Naive B cell (primary cell): ENCODE data around the gene MRFAP1L1. TPM values are rescaled to one million over a fixed set of nuclear protein-coding genes. Genes with fewer than 3 reads are reported as not detected.

Experiments used
- ATAC-seq, 2 donors: fragments of 150-1000 bp; cut with Tn5 transposase; 2 replicates each; pipeline ENCODE4 v1.10.0; 2021; ENCODE audit warnings: low read depth in 2 of 2, mild to moderate bottlenecking in 2 of 2, moderate library complexity in 2 of 2
- DNase-seq: peaks from one replicate; pipeline ENCODE4 v3.0.0; 2022
- H3K27ac Mint-ChIP-seq, 6 donors: one replicate each; pipeline ENCODE4 v1.8.0; 2020 to 2022; ENCODE audit warnings: mild to moderate bottlenecking in 6 of 6, mixed read lengths in 6 of 6, moderate library complexity in 5 of 6, inconsistent platforms in 2 of 6
- H3K27me3 Mint-ChIP-seq, 3 donors: one replicate each; pipeline ENCODE4 v1.8.0; 2021 to 2022; ENCODE audit warnings: mixed read lengths in 3 of 3, mild to moderate bottlenecking in 1 of 3
- H3K36me3 Mint-ChIP-seq, 2 donors: one replicate each; pipeline ENCODE4 v1.8.0; 2020 to 2022; ENCODE audit warnings: mixed read lengths in 2 of 2, inconsistent platforms in 1 of 2, mild to moderate bottlenecking in 1 of 2
- H3K4me1 Mint-ChIP-seq, 3 donors: one replicate each; pipeline ENCODE4 v1.8.0; 2020 to 2022; ENCODE audit warnings: mixed read lengths in 3 of 3, inconsistent platforms in 1 of 3, mild to moderate bottlenecking in 1 of 3, moderate library complexity in 1 of 3
- H3K4me3 Mint-ChIP-seq, 8 donors: one replicate each; pipeline ENCODE4 v1.8.0; 2020 to 2022; ENCODE audit warnings: mild to moderate bottlenecking in 8 of 8, mixed read lengths in 8 of 8, moderate library complexity in 8 of 8, inconsistent platforms in 2 of 8
- H3K9me3 Mint-ChIP-seq, 7 donors: one replicate each; pipeline ENCODE4 v1.8.0; 2020 to 2022; ENCODE audit warnings: mixed read lengths in 7 of 7, mild to moderate bottlenecking in 5 of 7, inconsistent platforms in 2 of 7, moderate library complexity in 1 of 7
- polyA plus RNA-seq, 6 donors: library from polyadenylated mRNA; unstranded; fragments of 300-500 nt; fragmentation: Illumina TruSeq; gene quantifications; one replicate each; pipeline ENCODE4 v1.2.3, GENCODE V29; 2021; ENCODE audit warnings: low read depth in 6 of 6

The MRFAP1L1 gene
- polyA plus RNA-seq, 6 donors from 2014 or later, result 46.6 to 81.8 (median 71.3) TPM

DNA sequence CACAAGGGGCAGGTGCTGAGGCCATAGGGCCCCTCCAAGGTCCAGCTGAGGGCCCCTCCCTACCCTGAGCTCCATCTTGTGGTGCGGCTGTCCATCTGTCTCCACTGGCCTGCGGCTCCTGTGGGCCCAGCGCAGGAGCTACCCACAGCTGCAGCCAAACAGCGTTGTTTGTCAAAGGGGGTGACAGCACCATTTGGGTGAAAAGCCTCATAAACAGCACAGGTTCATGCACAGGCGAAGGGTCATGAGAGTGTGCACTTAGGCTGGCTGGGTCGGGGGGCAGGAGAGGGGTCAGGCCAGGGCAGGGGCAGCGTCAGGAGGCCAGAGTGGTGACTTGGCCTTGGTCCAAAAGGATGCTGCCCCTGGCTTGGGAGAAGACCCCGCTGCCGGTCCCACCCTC, 38.6 kb upstream of the MRFAP1L1 start:
- Mint-ChIP-seq H3K27me3 (peaks cover 0 to 31% (median 20%) of the 10 kb centered on the region in 3 donors), H3K9me3 (peaks cover 0 to 2% (median 0%) of the 10 kb centered on the region in 7 donors), H3K4me3 (no peak overlapping the region), H3K27ac (no peak overlapping the region), H3K4me1 (no peaks in the 10 kb centered on the region), H3K36me3 (no peaks in the 10 kb centered on the region)
- DNase-seq (no peak), ATAC-seq (no peak)

DNA sequence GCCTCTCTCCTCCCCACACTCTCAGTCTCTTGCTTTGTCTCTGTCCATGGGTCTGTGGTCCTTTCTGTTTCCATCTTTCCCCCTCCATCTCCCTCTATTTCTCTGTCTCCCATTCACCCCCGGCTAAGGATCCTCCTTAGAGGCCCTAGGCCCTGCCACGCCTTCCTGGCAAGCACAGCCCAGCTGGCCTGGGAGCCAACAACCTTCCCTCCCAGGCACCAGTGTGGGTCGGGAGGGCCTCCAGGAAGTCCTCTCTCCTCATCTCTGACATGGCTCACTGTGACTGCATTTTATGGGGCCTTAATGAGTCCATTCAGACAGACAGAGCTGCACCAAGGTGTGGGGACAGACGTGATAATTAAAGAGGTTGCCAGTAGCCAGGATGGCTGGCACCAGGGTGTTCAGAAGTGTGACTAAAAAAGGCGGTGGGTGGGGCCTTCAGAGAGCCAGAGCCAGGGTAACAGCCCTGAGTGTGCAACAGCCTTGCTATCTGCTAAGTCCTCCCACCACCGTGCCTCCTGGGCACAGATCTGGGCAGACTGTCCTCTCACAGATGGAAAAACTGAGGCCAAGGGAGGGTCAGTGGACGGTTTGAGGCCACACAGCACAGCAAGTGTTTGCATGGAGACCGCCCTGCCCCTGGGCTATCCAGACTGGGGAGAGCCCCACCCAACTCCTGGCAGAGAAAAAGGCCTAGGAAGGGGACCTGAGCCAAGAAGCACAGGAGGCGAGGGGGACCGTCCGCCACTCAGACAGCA, 37.8 kb upstream of the MRFAP1L1 start:
- ATAC-seq (no peak), DNase-seq (no peak)
- Mint-ChIP-seq H3K4me1 (no peaks in the 10 kb centered on the region), H3K27me3 (peaks cover under 1 to 36% (median 23%) of the 10 kb centered on the region in 3 donors), H3K9me3 (peaks cover 0 to 2% (median 0%) of the 10 kb centered on the region in 7 donors), H3K4me3 (no peak overlapping the region), H3K36me3 (no peaks in the 10 kb centered on the region), H3K27ac (no peak overlapping the region)

DNA sequence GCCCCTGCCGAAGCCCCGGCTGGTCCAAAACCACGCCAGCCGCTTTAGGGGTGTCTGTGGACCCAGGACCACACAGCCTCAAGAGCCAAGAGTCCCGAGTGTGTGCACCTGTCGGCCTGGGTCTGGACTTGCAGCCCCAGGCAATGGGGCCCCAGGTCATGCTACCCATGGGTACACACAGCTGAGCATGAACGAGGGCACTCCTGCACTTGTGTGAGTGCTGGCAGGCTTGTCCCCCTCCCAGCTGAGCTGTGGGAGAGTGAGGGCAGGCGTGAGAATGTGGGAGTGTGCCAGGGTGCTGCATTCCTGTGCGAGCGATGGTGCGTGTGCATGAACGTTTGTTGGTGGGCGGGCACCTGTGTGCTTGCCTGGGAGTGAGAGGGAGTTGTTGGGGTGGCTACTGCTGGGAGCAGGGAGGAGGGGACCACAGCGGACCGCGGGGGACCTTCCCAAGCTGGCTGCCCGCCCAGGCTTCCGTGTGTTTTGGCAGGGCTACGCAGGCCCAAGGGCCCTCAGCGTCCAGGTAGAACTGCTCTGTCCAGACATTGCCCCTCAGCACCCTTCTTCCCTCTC, 37.1 kb upstream of the MRFAP1L1 start:
- Mint-ChIP-seq H3K4me3 (no peak overlapping the region), H3K36me3 (no peaks in the 10 kb centered on the region), H3K27ac (no peak overlapping the region), H3K9me3 (peaks cover 0 to 2% (median 0%) of the 10 kb centered on the region in 7 donors), H3K27me3 (peaks cover 4 to 36% (median 23%) of the 10 kb centered on the region in 3 donors), H3K4me1 (no peaks in the 10 kb centered on the region)
- ATAC-seq, result no peak
- no peak for DNase-seq

DNA sequence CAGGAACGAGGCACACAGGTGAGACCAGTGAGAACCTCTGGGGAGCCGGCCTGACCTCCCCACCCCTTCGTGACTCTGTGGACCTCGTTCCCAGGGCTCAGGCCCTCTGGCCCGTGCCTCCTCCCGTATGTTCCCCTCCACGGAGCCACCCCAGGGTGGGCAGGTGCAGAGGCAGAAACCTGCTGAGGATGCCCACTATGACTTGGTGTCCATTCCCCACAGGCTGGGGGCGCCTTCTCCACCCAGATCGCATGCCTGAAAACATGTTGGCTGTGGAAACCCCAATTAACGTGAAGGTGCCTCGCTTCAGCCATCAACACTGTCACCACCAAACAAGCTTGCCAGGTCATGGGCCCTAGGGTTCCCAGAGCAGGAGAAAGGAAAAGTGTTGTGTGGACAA, 33.3 kb upstream of the MRFAP1L1 start:
- Mint-ChIP-seq H3K27ac (no peak overlapping the region), H3K27me3 (peaks cover 7 to 50% (median 23%) of the 10 kb centered on the region in 3 donors), H3K4me1 (no peaks in the 10 kb centered on the region), H3K4me3 (no peak overlapping the region), H3K36me3 (no peaks in the 10 kb centered on the region), H3K9me3 (peaks cover 0 to 10% (median 6%) of the 10 kb centered on the region in 7 donors)
- ATAC-seq (no peak), DNase-seq (no peak)

DNA sequence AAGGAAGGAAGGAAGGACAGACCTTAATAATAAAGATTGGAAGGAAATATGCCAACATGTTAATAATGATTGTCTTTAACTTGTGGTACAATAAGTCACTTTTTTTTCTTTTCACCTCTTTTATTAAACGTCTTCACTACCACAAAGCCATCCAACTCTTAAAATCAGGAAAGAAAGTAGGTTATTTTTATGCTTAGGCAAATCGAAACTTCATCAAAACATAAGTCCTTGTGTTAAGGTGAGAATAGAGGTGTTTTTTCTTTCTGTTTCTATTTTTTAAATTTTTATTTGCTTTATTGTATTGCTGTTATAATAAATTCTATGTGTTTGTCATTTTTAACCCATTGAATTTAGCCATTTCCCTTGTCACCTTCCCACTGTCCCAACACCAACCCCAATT, 32.8 kb upstream of the MRFAP1L1 start:
- Mint-ChIP-seq H3K27ac (no peak overlapping the region), H3K4me3 (no peak overlapping the region), H3K36me3 (no peaks in the 10 kb centered on the region), H3K4me1 (no peaks in the 10 kb centered on the region), H3K9me3 (peaks cover 0 to 10% (median 6%) of the 10 kb centered on the region in 7 donors), H3K27me3 (peaks cover 8 to 52% (median 23%) of the 10 kb centered on the region in 3 donors)
- DNase-seq (no peak), ATAC-seq (no peak)

DNA sequence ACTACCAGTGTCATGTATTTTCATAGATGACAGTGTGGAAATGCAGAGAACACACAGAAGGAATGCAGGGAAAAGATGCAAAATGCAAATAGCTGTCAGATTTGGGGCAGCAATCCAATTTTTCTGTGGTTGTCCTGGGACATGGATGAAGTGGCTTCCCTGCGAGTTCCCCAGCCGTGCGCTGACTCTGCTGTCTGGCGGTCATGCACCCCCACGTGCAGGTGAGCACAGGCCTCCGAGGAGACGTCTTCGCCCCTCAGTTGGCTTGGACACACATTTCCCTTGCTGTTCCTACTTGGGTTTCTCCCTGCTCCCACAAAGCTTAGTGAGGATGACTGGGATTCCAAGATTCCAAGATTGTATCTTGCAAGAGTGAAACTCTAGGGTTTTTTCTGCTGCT, 30.7 kb upstream of the MRFAP1L1 start:
- no peak overlapping the region for H3K4me3 Mint-ChIP-seq
- DNase-seq (no peak), ATAC-seq (no peak)
- no peaks in the 10 kb centered on the region for H3K4me1 Mint-ChIP-seq
- peaks cover 15 to 40% (median 31%) of the 10 kb centered on the region in 3 donors for H3K27me3 Mint-ChIP-seq
- no peak overlapping the region for H3K27ac Mint-ChIP-seq
- no peaks in the 10 kb centered on the region for H3K36me3 Mint-ChIP-seq
- H3K9me3 Mint-ChIP-seq, result peaks cover 0 to 10% (median 6%) of the 10 kb centered on the region in 7 donors

DNA sequence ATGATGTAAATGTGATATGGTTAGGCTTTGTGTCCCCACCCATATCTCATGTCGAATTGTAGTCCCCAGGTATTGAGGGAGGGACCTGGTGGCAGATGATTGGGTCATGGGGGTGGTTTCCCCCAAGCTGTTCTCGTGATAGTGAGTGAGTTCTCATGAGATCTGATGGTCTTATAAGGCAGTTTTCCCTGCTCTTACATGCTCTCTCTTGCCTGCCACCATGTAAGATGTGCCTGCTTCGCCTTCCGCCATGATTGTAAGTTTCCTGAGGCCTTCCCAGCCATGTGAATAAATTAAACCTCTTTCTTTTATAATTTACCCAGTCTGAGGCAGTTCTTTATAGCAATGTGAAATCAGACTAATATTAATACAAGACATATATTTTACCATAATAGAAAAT, 30.3 kb upstream of the MRFAP1L1 start:
- no peak overlapping the region for H3K27ac Mint-ChIP-seq

DNA sequence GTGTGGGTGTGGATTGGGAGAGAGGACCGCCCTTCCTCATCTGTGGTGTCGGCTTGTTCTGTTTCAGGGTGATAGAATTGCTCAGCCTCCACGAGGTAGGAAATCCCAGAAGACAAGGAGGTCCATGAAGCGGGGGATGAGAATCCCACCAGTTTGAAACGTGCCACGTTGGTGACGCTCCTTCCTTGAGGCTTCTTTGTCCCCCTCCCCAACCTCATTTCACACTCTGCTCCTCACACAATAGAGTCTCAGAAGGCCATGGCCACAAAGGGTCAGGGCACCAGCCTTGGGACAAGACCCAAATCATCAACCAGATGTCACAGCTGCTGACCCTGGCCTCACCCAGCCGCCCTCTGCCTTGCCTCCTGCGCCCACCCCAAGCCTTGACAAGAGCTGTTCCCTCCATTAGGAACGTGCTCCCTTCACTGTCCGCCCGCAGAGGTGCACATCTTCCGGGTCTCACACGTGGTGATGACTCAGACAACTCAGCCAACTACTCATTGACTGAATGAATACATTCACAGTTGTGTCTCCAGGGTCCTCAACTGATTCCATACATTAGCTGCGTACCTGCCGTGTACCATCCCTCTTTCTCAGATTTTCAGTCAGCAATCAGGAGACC, 24.6 kb upstream of the MRFAP1L1 start:
- peaks cover 13 to 32% (median 25%) of the 10 kb centered on the region in 3 donors for H3K27me3 Mint-ChIP-seq
- H3K9me3 Mint-ChIP-seq, result peaks cover 0 to under 1% (median 0%) of the 10 kb centered on the region in 7 donors
- H3K4me3 Mint-ChIP-seq, result no peak overlapping the region
- H3K36me3 Mint-ChIP-seq, result no peaks in the 10 kb centered on the region
- no peak for ATAC-seq
- no peak overlapping the region for H3K27ac Mint-ChIP-seq
- DNase-seq, result no peak
- H3K4me1 Mint-ChIP-seq, result no peaks in the 10 kb centered on the region

More for the DNA sequence above, 30.3 kb upstream of the MRFAP1L1 start:
- no peak for DNase-seq
- Mint-ChIP-seq H3K9me3 (peaks cover 0 to 10% (median 5%) of the 10 kb centered on the region in 7 donors), H3K4me1 (no peaks in the 10 kb centered on the region), H3K27me3 (peaks cover 16 to 38% (median 27%) of the 10 kb centered on the region in 3 donors), H3K4me3 (no peak overlapping the region), H3K36me3 (no peaks in the 10 kb centered on the region)
- no peak for ATAC-seq

DNA sequence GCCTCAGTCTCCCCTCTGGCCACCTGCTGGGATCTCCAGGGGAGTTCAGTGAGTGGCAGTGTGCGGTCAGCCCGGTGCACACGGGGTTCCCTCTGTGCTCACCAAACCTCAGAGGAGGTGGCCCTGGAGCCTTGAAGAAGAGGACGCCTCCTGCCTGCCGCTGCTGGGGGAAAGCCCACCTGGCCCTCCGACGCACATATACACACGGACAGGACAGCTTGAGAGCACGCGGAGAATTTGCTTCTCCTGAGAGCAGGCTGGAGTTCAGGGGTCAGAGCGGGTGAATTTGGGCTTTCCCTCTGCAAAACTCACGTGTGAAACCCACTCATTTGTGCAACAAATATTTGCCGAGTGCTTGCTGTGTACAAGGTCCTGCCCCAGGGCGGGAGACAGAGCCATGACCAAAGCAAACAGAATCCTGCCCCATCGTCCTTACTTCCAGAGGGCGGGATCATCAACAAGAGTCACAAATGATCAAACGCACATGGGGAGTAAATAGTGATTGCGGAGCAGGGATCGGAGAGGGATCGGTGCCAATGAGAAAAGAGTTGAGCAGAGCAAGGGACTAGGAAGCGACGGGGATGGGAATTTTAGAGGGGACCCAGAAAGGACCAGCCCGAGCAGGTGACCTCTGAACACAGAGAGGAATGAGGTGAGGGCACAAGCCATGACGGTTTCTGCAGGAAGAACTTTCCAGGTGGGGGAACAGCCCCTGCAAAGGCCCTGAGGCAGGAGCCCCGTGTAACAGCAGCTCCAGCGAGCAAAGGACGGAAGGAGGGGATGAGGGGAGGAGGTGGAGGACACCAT, 23.9 kb upstream of the MRFAP1L1 start:
- no peaks in the 10 kb centered on the region for H3K9me3 Mint-ChIP-seq
- H3K4me1 Mint-ChIP-seq, result no peaks in the 10 kb centered on the region
- H3K36me3 Mint-ChIP-seq, result no peaks in the 10 kb centered on the region
- ATAC-seq (no peak), DNase-seq (no peak)
- peaks cover 13 to 32% (median 25%) of the 10 kb centered on the region in 3 donors for H3K27me3 Mint-ChIP-seq
- no peak overlapping the region for H3K4me3 Mint-ChIP-seq
- H3K27ac Mint-ChIP-seq, result peak overlapping the region in 1 of 6 donors; percentile 18

DNA sequence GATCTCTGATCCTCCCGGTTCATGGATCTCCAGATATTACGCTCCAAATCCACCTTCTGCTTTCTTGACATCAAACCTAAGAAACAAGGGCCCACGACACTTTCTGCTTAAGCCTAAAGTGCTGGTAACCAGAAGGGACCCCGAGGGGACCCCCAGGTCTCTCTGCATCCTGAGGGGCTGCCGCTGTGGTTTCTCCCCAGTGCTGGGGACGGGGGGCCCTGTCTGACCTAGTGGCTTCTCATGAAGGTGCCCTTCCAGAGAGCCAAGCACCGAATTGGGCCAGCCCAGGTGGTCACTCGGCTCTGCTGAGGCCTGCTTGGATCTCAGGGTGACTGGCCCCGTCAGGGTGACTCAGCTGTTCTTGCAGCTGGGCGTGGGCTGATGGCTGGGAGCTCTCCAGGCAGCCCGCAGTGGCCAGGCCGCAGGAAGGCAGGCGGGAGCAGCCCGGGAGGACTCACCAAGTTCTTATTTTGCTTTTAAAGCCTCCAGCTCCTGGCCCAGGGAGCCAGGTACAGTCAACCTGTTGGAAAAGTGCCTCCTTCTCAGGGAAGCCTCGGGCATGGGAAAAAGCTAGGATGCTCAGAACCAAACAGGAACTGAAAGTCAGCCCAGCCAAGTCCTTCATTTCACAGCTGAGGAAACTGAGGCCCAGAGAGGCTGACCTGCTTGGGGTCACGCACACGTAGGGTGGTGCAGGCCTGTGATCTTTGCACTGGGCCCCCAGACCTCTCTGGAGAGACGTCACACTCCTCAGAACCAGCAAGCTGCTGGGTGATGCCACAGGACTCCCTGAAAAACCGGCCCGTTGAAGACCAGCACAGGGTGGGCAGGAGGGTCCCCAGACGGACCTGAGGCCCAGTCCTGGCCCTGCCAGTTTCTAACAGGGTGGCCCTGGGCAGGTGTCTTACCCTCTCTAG, 23.0 kb upstream of the MRFAP1L1 start:
- Mint-ChIP-seq H3K4me3 (no peak overlapping the region), H3K9me3 (no peaks in the 10 kb centered on the region), H3K4me1 (no peaks in the 10 kb centered on the region), H3K36me3 (no peaks in the 10 kb centered on the region), H3K27me3 (peaks cover 16 to 36% (median 25%) of the 10 kb centered on the region in 3 donors), H3K27ac (no peak overlapping the region)
- no peak for ATAC-seq
- no peak for DNase-seq

DNA sequence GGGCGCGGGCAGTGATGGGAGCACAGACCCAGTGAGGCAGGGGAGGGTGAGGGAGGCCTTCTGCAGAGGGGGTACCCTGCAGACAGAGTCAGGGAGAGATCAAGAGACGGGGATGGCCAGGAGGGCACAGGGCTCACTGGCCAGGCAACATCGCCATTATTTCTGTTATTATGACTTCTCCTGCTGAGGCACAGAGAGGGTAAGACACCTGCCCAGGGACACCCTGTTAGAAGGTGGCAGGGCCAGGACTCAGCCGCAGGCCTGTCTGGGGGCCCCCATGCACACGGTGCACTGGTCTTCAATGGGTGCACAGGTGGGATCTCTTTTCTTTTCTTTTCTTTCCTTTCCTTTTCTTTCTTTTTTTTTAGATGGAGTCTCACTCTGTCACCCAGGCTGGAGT, 22.1 kb upstream of the MRFAP1L1 start:
- DNase-seq, result no peak
- no peaks in the 10 kb centered on the region for H3K36me3 Mint-ChIP-seq
- peak overlapping the region in 1 of 6 donors; percentile 88 for H3K27ac Mint-ChIP-seq
- no peak for ATAC-seq
- H3K4me1 Mint-ChIP-seq, result no peaks in the 10 kb centered on the region
- H3K4me3 Mint-ChIP-seq, result no peak overlapping the region
- H3K27me3 Mint-ChIP-seq, result peaks cover 12 to 36% (median 24%) of the 10 kb centered on the region in 3 donors
- H3K9me3 Mint-ChIP-seq, result no peaks in the 10 kb centered on the region

DNA sequence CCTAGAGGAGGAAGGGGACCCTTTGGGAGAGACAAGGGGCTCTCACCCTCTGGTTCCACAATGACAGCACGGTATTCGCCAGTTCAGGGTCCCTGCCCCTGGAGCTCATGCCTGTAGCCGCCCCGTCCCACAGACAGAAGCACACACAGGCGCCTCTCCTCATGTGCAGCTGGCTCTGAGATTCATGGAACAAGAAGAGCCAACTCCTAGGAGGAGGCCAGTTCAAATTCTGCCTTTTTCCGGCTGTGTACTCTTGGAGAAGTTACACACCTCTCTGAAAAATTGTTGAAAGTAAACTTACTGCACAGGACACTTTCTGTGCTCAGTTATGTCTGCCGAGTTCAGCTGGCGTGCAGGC, 21.6 kb upstream of the MRFAP1L1 start:
- Mint-ChIP-seq H3K4me1 (no peaks in the 10 kb centered on the region), H3K36me3 (no peaks in the 10 kb centered on the region), H3K9me3 (no peaks in the 10 kb centered on the region), H3K4me3 (no peak overlapping the region), H3K27me3 (peaks cover 9 to 36% (median 20%) of the 10 kb centered on the region in 3 donors), H3K27ac (no peak overlapping the region)
- ATAC-seq (no peak), DNase-seq (no peak)
